GM19467 (cell line): ENCODE measurements around the gene SIX5.
"Not testable (repeated sequence)": the region's sequence is repeated elsewhere in the genome, so short reads cannot be mapped to it uniquely, and the experiment has no call there.

Experiments used
- ATAC-seq: cut with Tn5 transposase; IDR thresholded peaks from one replicate; pipeline ENCODE4 v1.9.1; 2021; ENCODE audit warnings: mild to moderate bottlenecking, moderate library complexity; ENCODE audit not compliant: unreplicated experiment

SIX5 gene

DNA sequence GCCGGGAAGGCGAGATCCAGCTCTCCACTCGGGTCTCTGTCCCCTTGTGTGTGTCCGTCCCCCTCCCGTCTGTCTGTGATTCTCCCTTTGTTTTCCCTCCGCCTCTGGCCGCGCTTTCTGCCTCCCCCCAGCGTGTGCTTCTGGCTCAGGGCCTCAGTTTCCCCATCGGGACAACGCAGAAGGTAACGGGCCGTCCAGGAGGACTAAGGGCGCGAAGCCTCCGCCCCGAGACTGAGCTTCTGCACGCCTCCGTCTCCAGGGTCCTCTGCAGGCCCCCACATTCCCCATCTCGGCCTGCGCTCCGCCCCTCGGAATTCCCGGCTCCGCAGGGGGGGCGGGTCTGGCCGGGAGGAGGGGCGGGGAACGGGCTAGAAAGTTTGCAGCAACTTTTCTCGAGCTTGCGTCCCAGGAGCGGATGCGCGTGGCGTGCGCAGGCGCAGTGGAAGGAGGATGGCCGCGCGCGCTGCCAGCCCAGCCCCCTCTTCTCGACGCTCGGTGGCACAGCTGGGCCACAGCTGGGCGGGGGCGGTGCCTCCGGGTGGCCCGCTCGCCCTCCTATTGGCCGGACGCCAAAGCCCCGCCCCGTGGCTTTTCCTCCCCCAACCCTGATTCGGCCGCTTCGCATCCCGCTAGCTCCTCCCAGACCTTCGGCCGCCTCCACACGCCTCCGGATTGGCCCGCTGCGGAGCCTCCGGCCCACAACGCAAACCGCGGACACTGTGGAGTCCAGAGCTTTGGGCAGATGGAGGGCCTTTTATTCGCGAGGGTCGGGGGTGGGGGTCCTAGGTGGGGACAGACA is at the start of gene SIX5:
Gene SIX5 (minus strand): TSS at position 269 of the 799 bp plus-strand sequence. CDS start 408 bp downstream, outside the sequence.
- ATAC-seq = peak; percentile 59

- ATAC-seq = no peak
Measured at GRCh38 chr19:45817725-45818301, 48.8 kb upstream of the SIX5 start.

DNA sequence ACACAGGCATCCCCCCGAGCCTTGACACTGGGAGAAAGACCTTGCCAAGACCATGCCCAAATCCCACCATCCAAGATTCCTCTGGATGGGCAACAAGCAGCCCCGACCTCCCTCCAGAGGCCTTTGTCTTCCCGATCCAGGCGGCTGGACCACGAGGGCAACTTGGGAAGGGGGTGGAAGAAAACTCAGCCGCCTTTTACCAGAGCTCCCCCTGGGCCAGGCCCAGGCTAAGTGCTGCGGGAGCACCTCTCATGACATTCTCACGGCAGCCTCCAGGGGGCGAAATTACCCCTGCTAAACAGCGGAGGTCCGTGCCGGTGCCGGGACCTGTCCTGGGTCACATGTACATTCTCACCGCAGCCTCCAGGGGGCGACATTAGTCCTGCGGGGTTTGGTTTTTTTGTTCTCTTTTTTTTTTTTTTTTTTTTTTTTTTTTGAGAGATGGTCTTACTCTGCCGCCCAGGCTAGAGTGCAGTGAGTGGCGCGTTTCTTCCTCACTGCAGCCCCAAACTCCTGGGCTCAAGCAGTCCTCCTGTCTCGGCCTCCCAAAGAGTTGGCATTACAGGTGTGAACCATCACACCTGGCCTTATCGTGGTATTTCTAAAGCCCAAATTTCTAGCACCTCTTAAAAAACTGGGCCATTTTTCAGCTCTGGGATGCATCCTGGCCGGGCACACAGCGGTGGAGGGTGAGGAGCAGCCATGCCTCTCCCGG is 48.1 kb upstream of the SIX5 start:
- peak; percentile 90 for ATAC-seq

DNA sequence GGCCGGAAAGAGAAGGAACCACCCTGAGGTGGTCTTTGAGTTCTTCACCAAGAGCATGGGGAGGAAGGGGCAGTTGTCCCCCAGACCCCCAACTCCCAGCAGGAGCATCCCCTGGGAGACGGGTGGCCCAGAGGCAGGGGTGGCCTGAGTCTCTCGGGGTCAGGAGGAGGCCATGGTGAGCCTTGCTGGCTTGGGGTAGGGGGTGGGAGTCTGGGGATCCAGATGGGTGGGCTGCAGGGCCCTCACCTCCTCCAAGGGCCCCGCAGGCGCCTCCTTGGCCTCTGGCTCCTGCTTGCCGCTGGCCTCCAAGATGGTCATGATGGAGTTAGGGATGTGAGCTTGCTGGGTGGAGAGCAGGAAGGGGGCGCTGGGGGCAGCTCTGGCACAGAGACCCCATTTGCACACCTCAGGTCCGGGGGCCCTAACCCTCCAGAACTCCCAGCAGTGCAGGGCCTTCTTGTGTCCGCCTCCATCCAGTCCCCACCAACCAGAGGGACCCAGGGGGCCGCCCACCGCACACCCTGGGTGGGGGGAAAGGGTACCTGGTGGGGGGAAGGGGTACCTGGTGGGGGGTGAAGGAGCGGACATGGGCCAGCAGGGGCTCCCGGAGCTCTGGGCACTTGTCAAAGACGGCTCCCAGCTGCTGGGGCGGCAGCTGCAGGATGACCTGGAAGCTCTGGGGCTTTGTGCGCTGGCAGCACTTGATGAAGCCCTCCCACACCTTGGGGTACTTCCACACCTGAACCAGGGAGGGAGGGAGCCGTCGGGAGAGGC is 47.4 kb upstream of the SIX5 start:
- no peak for ATAC-seq

GRCh38 chr19:45815481-45816216 is 46.6 kb upstream of the SIX5 start:
- no peak for ATAC-seq

DNA sequence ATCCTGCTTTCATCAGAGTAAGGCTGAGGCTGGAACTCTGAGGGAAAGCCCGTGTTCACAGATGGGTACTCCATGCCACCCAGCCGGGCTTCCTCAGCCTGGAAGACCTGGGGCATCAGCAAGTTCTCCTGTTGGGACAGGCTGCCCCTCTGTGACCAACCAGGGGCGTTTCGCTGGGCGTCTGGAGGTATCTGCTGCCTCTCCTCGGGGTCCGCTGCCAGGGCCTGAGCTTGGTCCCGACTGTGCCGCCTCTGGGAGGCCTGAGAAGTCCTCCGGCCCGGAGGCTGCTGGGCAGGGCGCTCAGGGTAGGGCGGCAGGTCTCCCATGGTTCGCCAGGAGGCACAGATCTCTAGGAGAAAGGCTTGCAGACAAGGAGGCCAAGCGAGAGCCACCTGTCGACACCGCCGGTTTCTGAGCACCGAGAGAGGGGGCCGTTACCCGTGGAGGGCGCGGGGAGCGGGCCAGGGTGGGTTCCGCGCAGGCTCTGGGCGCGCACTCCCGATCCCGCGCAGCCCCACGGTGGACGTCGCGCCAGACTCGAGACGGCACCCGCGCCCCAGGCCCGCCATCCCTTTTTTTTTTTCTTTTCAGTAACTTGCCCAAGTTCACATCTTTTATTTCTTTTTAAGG is 45.9 kb upstream of the SIX5 start, which contains the start of gene RSPH6A:
Gene RSPH6A (minus strand): TSS at position 458 of the 630 bp plus-strand sequence. CDS start 132 bp downstream, at position 326.
- ATAC-seq = no peak

DNA sequence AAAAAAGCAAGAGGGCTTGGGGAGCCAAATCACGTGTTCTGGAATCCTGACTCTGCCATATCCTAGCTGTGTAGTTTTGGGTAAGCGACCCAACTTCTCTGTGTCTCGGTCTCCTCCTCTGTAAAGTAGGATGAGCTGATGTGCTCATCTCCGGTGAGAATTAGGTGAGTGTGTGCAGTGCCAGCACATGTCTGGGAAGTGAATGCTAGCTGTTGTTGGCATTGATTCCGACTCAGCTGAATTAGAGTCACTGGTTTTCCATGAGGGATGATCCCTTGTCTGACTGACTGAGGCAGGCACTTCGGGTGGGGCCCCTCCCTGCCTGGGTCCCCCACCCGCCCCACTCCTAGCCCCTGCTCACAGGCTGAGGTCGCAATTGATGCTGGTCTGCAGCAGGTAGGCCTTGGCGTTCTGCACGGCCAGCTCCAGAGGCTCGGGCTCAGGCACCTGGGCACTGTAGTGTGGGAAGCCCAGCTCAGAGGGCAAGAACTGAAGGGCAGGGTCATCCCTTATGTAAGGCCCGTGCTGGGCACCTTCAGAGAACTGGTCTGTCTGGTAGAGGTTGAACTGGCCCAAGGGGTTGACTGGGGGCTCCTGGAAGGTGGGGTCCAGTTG is 45.2 kb upstream of the SIX5 start:
- no peak for ATAC-seq

DNA sequence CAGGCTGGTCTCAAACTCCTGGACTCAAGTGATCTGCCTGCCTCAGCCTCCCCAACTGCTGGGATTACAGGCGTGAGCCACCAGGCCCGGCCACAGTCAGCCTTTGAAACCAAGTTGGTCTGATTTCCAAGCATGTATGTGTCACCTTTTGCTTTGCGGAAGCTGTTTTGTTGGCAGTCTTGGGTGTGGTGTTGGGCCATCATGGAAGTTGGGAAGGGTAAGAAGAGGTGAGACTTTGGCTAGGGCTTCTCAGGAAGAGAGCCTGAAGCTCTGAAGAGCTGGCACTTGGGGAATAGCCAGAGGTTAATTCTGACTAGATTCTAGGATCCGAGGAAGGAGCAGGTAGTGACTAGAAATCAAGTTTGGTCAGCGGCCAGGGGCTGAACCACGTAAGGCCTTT is 43.2 kb upstream of the SIX5 start:
- no peak for ATAC-seq

- no peak for ATAC-seq
Measured at GRCh38 chr19:45809643-45810159, 40.6 kb upstream of the SIX5 start.

- ATAC-seq = no peak
Measured at GRCh38 chr19:45805719-45806118, 36.7 kb upstream of the SIX5 start.

- no peak for ATAC-seq
Measured at GRCh38 chr19:45804959-45805230, 35.8 kb upstream of the SIX5 start.

GRCh38 chr19:45804140-45804958 is 35.3 kb upstream of the SIX5 start:
- no peak for ATAC-seq

DNA sequence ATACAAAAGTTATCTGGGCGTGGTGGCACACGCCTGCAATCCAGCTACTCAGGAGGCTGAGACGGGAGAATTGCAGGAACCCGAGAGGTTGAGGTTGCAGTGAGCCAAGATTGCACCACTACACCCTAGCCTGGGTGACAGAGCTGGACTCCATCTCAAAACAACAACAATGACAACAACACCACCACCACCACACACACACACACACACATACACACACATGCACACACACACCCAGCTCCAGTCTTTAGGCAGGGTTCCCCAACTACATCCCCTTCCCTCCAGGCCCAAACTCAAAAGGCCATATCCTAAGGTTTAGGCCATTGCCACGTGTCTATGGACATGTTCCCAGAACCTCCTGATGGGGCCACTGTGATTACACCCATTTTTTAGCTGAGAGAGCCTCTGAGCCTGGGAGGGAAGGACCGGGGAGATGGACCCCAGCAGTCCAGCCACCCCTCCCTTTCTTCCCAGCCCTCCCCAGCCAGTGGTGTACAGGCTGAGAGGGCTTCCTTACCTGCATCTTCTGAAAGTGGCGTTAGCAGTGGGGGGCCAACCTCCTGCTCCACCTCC is 32.6 kb upstream of the SIX5 start:
- ATAC-seq = no peak

DNA sequence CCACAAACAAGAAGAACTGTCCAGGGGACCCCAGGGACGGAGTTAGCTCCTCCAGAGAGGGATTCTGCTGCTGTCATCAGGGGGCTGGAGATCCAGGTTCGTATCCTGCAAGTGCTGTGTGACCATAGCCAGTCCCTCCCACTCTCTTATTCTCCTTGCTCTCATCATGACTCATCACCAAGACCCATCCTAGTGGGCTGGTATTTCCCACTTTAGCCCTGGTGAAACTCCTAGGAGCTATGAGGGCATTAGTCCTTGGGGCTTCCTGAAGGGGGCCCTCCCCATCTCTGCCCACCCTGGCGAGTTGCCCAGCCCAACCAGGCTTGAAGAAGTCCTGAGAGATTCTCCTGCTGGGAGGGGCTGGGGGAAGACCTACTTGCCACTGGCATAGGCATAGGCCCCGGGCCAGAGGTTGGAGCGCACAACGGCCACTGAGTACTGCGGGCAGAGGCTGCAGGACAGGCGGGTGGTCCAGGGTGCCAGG is 31.1 kb upstream of the SIX5 start:
- ATAC-seq = no peak

DNA sequence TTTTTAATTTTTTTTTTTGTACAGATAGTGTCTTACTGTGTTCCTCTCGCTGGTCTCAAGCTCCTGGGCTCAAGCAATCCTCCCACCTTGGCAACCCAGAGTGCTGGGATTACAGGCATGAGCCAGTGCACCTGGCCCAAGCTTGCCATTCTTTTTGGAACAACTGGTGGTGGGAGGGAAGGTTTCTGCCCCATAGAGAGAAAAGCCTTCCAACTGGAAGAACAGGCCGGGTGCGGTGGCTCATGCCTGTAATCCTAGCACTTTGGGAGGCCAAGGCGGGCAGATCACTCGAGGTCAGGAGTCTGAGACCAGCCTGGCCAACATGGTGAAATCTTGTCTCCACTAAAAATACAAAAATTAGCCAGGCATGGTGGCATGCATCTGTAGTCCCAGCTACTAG is 30.5 kb upstream of the SIX5 start:
- not testable (repeated sequence) for ATAC-seq

DNA sequence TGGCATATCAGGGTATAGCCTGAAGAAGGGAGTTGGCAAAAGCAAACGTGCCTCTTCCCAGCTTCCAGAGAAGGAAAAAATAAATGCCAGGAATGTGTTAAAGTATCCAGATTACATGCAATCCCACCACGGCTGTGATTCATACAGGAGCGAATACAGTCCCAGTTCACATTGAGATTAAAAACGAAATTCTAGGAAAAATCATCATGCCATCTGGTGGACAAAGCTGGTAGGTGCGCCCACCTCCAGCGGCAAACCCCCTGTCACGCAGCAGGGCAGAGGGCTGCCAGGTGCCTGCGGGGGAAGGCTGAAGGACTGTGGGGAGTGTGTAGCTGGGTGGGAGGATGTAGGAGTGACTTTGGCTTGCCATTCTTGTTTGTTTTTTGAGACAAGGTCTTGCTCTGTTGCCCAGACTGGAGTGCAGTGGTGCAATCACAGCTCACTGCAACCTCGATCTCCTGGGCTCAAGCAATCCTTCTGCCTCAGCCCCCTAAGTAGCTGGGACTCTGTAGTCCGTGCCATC is 30.0 kb upstream of the SIX5 start:
- no peak for ATAC-seq

GRCh38 chr19:45794627-45795026 is 25.6 kb upstream of the SIX5 start:
- no peak for ATAC-seq

GRCh38 chr19:45793876-45794275 is 24.8 kb upstream of the SIX5 start:
- ATAC-seq = no peak
